Fibroblast of lung (primary cell): ENCODE data around the gene TNRC6C. TPM values are rescaled to one million over a fixed set of nuclear protein-coding genes. Genes with fewer than 3 reads are reported as not detected.
"Not testable (repeated sequence)": the region's sequence is repeated elsewhere in the genome, so short reads cannot be mapped to it uniquely, and the experiment has no call there.

Experiments used
- DNase-seq, 2 donors: peaks; one replicate each; pipeline versions ENCODE4 v3.0.0 to v3.0.0-alpha.2; 2010; ENCODE audit warnings: low read depth in 2 of 2
- H2AFZ ChIP-seq: 2 replicates; pipeline ENCODE4 v1.5.1; 2012; ENCODE audit warnings: low read length, control low read depth, inconsistent platforms
- H3K27ac ChIP-seq: 2 replicates; pipeline ENCODE4 v1.5.1; 2011; ENCODE audit warnings: low read length, control low read depth; ENCODE audit not compliant: insufficient read depth
- H3K27me3 ChIP-seq: 2 replicates; pipeline ENCODE4 v1.5.1; 2011; ENCODE audit warnings: mild to moderate bottlenecking, low read length; ENCODE audit not compliant: control insufficient read depth, insufficient read depth
- H3K36me3 ChIP-seq: 2 replicates; pipeline ENCODE4 v1.5.1; 2011; ENCODE audit warnings: low read length; ENCODE audit not compliant: control insufficient read depth, insufficient read depth
- H3K4me1 ChIP-seq: 2 replicates; pipeline ENCODE4 v1.5.1; 2011; ENCODE audit warnings: low read length; ENCODE audit not compliant: control insufficient read depth, insufficient read depth; ENCODE audit errors: extremely low read depth
- H3K4me2 ChIP-seq: 2 replicates; pipeline ENCODE4 v1.5.1; 2011; ENCODE audit warnings: low read length, control low read depth; ENCODE audit not compliant: insufficient read depth; ENCODE audit errors: extremely low read depth
- H3K4me3 ChIP-seq, 4 experiments: fragments of 200-600 bp in 1 of 4; sonication (generic) in 1 of 4; replicated peaks in 1 of 4; 2 replicates each; pipeline ENCODE4 v1.5.1; 2011 to 2016; ENCODE audit warnings: low read length in 4 of 4, low read depth in 3 of 4, mild to moderate bottlenecking in 3 of 4, control low read depth in 2 of 4, inconsistent platforms in 1 of 4, mixed read lengths in 1 of 4; ENCODE audit not compliant: insufficient read depth in 1 of 4; ENCODE audit errors: control extremely low read depth in 1 of 4
- H3K79me2 ChIP-seq: 2 replicates; pipeline ENCODE4 v1.5.1; 2012; ENCODE audit warnings: mild to moderate bottlenecking, low read length, inconsistent platforms; ENCODE audit not compliant: control insufficient read depth, insufficient read depth
- H3K9ac ChIP-seq: 2 replicates; pipeline ENCODE4 v1.5.1; 2011; ENCODE audit warnings: mild to moderate bottlenecking, low read length, control low read depth; ENCODE audit not compliant: insufficient read depth
- H3K9me3 ChIP-seq: 2 replicates; pipeline ENCODE4 v1.5.1; 2012; ENCODE audit warnings: low read depth, low read length; ENCODE audit not compliant: control insufficient read depth, insufficient read depth
- H4K20me1 ChIP-seq: 2 replicates; pipeline ENCODE4 v1.5.1; 2011; ENCODE audit warnings: low read length; ENCODE audit not compliant: control insufficient read depth, insufficient read depth; ENCODE audit errors: extremely low read depth
- CTCF ChIP-seq, 2 donors: IDR thresholded peaks in 1 of 2; conservative IDR thresholded peaks in 1 of 2; 1 replicate in 1 of 2; 2 replicates in 1 of 2; pipeline ENCODE4 v1.5.1; 2011 to 2012; ENCODE audit warnings: low read length in 2 of 2, control low read depth in 1 of 2, inconsistent platforms in 1 of 2, low read depth in 1 of 2, mild to moderate bottlenecking in 1 of 2
- EZH2 ChIP-seq: IDR thresholded peaks from 2 replicates; pipeline ENCODE4 v1.5.1; 2012; ENCODE audit warnings: low read length, control low read depth, mild to moderate bottlenecking; ENCODE audit errors: missing control alignments
- polyA plus RNA-seq, 2 donors: library from polyadenylated mRNA; depleted of rRNA in 1 of 2; stranded (reverse) in 1 of 2; unstranded in 1 of 2; fragments of >200 nt; gene quantifications; 2 replicates each; pipeline ENCODE4 v1.2.1, GENCODE V29; 2011 to 2012; ENCODE audit warnings: missing spikeins in 1 of 2
- total RNA-seq: library from RNA; depleted of rRNA; stranded (reverse); fragments of >200 nt; gene quantifications from 2 replicates; pipeline ENCODE4 v1.2.1, GENCODE V29; 2014

TNRC6C gene
- total and polyA plus RNA-seq, 2 donors (not counting 1 experiment from before 2014, with no cell fraction given) = 2.1 to 4.6 TPM

- Histone ChIP-seq H4K20me1 (no peaks in the 10 kb centered on the region), H3K9ac (no peak overlapping the region), H3K79me2 (no peaks in the 10 kb centered on the region), H3K27ac (no peak overlapping the region), H3K27me3 (no peaks in the 10 kb centered on the region), H3K4me2 (no peak overlapping the region), H3K9me3 (no peaks in the 10 kb centered on the region), H3K36me3 (no peaks in the 10 kb centered on the region), H2AFZ (no peak overlapping the region), H3K4me1 (no peaks in the 10 kb centered on the region), H3K4me3 (no peak overlapping the region)
- TF ChIP-seq EZH2 (no peak), CTCF (conservative IDR thresholded peaks at IDR 0.05 in 1 of 2, IDR thresholded peaks at IDR 0.05 in 1 of 2; ENCODE audit: low read depth in 1 of 2, low read length in 2 of 2) (no peak)
- DNase-seq = no peak
Observed at GRCh38 chr17:77974396-77974795, 15.9 kb downstream of the TNRC6C start.

GRCh38 chr17:77982430-77982829, 23.9 kb downstream of the TNRC6C start:
- H3K36me3 ChIP-seq, H3K79me2 ChIP-seq, H3K4me2 ChIP-seq, H3K9me3 ChIP-seq, H3K27ac ChIP-seq, H4K20me1 ChIP-seq, H3K27me3 ChIP-seq, H3K4me3 ChIP-seq, H3K9ac ChIP-seq, H2AFZ ChIP-seq, DNase-seq, H3K4me1 ChIP-seq: not testable (repeated sequence)

GRCh38 chr17:77990301-77990700, 31.8 kb downstream of the TNRC6C start:
- Histone ChIP-seq H3K36me3 (no peaks in the 10 kb centered on the region), H3K4me3 (no peak overlapping the region), H3K27ac (no peak overlapping the region), H3K9ac (no peak overlapping the region), H4K20me1 (no peaks in the 10 kb centered on the region), H3K27me3 (no peaks in the 10 kb centered on the region), H3K4me1 (no peaks in the 10 kb centered on the region), H3K79me2 (no peaks in the 10 kb centered on the region), H3K9me3 (no peaks in the 10 kb centered on the region), H3K4me2 (no peak overlapping the region), H2AFZ (no peak overlapping the region)
- TF ChIP-seq EZH2 (no peak), CTCF (conservative IDR thresholded peaks at IDR 0.05 in 1 of 2, IDR thresholded peaks at IDR 0.05 in 1 of 2; ENCODE audit: low read depth in 1 of 2, low read length in 2 of 2) (no peak)
- no peak for DNase-seq

- not testable (repeated sequence) for H3K9ac ChIP-seq, H4K20me1 ChIP-seq, H3K79me2 ChIP-seq, H3K4me3 ChIP-seq, H3K36me3 ChIP-seq, H3K27ac ChIP-seq, H3K9me3 ChIP-seq, H3K4me1 ChIP-seq, H2AFZ ChIP-seq, DNase-seq, H3K4me2 ChIP-seq, H3K27me3 ChIP-seq
Observed at GRCh38 chr17:77993735-77994134, 35.2 kb downstream of the TNRC6C start.
